AG08396 (cell line): ENCODE results near the gene CEP131.
A peak's percentile ranks its signal among the peaks of the same experiment; 100 is the strongest.
"Not testable (repeated sequence)": the region's sequence is repeated elsewhere in the genome, so short reads cannot be mapped to it uniquely, and the experiment has no call there.

Source experiments
- DNase-seq: peaks from one replicate; pipeline ENCODE4 v3.0.0; 2012; ENCODE audit warnings: low spot score, mixed read lengths

Gene CEP131

DNA sequence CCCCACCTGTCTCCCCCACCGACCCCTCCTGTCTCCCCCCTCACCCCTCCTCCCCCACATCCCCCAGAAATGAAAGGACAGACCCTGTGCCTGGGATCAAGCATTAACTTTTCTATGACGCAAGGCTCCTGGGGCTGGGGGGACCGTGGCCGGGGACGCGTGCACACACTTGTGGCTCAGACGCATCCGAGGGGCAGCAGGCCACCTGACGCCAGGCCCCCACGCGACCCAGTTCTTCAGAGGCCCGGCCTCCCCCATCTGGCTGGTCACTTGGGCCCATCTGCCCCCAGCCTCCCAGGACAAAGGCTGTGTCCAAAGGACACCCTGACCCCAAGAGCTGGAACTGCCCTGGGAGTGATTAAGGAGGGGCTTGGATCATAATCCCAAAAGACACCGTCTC is 71.5 kb downstream of the CEP131 start:
- DNase-seq, result no peak

- DNase-seq, result no peak
Measured at GRCh38 chr17:81150377-81151077, 72.2 kb downstream of the CEP131 start.

DNA sequence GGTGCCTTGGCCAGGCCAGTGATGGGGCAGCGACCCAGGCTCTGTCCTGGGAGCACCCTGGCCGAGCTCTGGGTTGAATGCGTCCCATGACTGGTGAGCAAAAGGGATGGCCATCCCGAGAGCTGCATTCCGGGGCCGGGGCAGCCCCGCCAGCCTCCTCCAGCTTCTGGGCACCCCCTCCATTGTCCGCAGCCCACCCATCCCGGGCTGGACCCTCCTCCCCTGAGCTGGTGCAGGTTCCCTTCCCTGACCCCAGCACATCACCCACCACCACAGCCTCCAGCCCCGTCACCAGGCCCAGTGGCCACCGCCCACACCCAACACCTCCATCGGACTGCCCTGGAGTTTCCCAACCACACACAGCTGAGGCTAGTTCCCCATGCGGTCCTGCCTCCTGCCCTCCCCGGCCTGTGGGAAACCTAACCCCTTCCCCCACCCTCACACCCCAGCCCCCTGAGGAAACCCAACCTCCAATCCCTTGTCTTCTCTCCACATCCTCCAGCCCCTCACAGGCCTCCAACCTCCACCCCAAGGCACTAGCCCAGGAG is 73.7 kb downstream of the CEP131 start:
- no peak for DNase-seq

- DNase-seq, result no peak
Measured at GRCh38 chr17:81148571-81148970, 74.2 kb downstream of the CEP131 start.

GRCh38 chr17:81147701-81148100 is 75.1 kb downstream of the CEP131 start:
- no peak for DNase-seq

DNA sequence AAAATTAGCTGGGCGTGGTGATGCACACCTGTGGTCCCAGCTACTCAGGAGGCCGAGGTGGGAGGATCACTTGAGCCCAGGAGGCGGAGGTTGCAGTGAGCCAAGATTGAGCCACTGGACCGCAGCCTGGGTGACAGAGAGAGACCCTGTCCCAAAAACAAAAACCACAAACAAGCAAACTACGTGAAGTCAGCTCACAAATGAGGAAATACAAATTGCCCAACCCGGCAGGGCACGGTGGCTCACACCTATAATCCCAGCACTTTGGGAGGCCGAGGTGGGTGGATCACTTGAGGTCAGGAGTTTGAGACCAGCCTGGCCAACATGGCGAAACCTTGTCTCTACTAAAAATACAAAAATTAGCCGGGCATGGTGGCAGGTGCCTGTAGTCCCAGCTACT is 76.6 kb downstream of the CEP131 start:
- DNase-seq, result not testable (repeated sequence)

DNA sequence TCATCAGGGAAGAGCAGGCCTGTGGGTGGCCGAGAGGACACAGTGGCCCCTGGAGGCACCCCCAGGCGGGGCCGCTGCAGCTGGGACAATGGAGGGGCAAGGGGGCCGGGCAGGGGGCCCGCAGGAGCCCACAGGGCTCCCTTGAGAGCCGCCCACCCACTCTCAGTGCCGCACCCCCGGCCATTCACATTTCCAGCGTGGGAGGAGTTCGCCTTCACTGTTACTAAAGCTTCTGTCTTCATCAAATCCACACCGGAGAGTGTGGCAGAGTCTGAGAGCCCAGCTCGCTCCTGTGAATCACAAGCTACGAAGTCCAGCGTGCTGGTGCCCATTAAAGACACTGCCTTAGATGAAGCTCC is 78.4 kb downstream of the CEP131 start:
- no peak for DNase-seq

DNA sequence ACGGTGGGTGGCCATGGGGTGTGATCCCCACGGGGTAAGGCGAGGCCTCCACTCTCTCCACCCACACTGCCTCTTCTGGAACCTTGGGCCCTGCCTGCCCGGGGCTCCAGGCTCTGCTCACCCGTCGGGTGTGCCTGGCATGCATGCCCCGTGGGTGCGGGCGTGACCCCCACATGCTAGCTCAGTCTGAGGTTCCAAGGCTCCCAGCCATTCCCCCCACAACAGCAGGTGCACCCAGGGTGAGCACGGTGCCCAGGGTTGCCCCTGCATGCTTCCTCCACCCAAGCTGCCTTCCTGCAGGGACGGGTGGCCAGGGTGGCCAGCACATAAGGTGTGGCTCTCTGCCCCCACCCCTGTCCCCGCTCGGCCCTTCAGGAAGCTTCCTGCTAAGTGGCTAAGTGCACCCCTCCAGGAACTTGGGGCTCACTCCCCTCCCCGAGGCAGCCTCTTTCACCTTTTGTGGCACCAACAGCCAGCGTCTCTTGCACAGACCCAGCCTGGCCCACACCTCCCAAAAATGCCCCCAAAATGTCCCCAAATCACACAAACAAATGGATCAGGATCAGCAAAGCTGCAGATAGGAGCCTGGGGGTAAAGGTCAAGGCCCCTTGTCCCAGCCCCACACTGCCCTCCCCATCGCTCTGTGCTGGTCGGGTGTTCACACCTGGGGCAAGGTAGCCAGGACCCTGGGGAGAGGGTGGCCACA is 78.9 kb downstream of the CEP131 start:
- no peak for DNase-seq

DNA sequence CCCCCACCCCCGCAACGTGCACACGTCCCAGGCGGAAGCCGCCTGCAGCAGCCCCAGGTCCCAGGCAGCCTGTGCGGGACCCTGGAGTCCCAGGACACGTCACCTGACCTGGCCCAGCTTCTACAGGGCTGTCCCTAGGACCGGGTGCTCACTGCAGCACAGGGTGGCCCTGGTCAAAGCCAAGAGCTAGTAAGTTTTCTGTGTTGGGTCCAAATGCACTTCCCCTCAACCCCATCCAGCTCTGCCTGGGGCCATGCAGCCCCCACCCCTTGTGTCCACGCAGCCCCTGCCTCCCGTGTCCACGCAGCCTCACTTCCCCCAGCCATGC is 79.6 kb downstream of the CEP131 start:
- no peak for DNase-seq

DNA sequence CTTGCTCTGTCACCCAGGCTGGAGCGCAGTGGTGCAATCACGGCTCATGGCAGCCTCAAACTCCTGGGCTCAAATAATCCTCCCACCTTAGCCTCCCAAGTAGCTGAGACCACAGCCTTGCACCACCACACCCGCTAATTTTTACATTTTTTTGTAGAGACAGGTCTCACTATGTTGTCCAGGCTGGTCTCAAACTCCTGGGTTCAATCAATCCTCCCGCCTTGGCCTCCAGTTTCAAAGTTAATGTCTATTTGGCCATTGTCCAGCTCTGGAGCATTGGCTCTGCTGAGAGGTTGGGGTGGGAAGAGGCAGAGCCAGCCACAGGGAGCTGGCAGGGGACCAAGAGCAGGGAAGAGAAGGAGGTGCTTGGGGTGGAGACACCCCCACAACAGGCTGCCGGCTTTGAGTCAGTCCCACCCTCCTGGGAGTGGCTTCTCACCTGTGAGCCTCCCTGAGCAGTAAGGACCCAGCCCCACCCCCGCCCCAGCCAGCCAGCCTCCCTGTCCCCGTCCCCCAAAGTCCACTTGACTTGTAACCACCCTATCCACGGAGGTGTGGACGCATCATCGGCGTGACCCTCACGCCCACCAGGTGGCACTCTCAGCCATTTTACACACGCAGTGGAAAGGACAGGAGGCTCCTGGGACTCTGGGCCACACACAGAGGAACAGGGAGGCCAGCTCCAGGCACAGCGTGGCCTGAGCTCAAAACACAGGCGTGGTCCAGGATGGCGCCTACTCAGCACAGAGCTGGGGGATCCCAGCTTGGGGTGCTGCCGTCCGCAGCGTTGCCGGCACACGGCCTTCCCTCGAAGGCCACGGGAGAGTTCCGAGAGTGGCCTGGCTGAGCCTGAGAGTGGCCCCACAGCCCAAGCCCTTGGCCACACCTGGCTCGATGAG is 80.2 kb downstream of the CEP131 start:
- peak; percentile 90 for DNase-seq

GRCh38 chr17:81140695-81141094 is 82.1 kb downstream of the CEP131 start:
- no peak for DNase-seq

DNA sequence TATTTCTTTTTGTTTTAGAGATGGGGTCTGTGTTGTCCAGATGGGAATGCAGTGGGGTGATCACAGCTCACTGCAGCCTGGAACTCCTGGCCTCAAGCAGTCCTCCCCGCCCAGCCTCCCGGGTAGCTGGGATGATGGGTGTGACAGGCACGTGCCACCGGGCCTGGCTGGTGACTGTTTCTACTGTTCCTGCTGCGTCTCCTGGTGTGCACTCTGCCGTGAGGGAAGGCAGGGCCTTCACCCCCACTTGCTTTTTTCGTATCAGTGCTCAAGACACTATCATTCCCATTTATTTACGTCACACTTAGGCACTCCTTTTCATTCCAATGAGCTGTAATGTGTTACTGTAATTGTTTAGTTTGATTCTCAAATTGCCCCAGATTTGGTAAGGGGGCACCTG is 82.7 kb downstream of the CEP131 start:
- DNase-seq, result no peak
